ENCODE data around the gene SSBP4. TPM values are rescaled to one million over a fixed set of nuclear protein-coding genes. Genes with fewer than 3 reads are reported as not detected.

Gene SSBP4
- total and polyA plus RNA-seq, 9 of the 15 experiments (the other 6 are each of a cell fraction or from before 2014, with no cell fraction given), result 1.1 to 189 (median 39.0) TPM

- no peak for TF ChIP-seq ZNF318 (IDR thresholded peaks at IDR 0.05; ENCODE audit: borderline replicate concordance in 1 of 2, low read depth in 1 of 2)
- no peak for TF ChIP-seq ZBED1 (IDR thresholded peaks at IDR 0.05)
- TF ChIP-seq ZNF76 (CRISPR knock-in tag; IDR thresholded peaks at IDR 0.05; ENCODE audit: borderline replicate concordance), result no peak
- TF ChIP-seq MECOM (CRISPR knock-in tag; IDR thresholded peaks at IDR 0.05), result no peak
- no peak for TF ChIP-seq ZNF384 (IDR thresholded peaks at IDR 0.05; ENCODE audit: low read depth, low read length)
- no peak for TF ChIP-seq ZNF449 (CRISPR knock-in tag; IDR thresholded peaks at IDR 0.05)
- no peak for TF ChIP-seq ZNF146 (CRISPR knock-in tag; IDR thresholded peaks at IDR 0.05; ENCODE audit: unreplicated experiment)
- TF ChIP-seq PRMT5 (CRISPR knock-in tag; IDR thresholded peaks at IDR 0.05), result no peak
- TF ChIP-seq TAF15 (IDR thresholded peaks at IDR 0.05; ENCODE audit: low read depth, low read length), result 0 out of 2 replicates have a peak, but pooled peaks have one; percentile 24
- TF ChIP-seq IFI16 (CRISPR knock-in tag; IDR thresholded peaks at IDR 0.05), result no peak
- TF ChIP-seq ZNF133 (CRISPR knock-in tag; IDR thresholded peaks at IDR 0.05), result no peak
- no peak for TF ChIP-seq ZMIZ1 (IDR thresholded peaks at IDR 0.05; ENCODE audit: low read depth in 2 of 2, low read length in 2 of 2)
- 0 out of 2 replicates have a peak, but pooled peaks have one; percentile 9 for TF ChIP-seq ZNF263 (CRISPR knock-in tag; IDR thresholded peaks at IDR 0.05; ENCODE audit: borderline replicate concordance)
- TF ChIP-seq RBM17 (IDR thresholded peaks at IDR 0.05; ENCODE audit: borderline replicate concordance, low read depth, low read length), result no peak
These were observed 16.9 kb downstream of the SSBP4 start (continued) for GRCh38 chr19:18435842-18436670.

All from K562 (cell line).